GM04503 (cell line): Measurements from ENCODE around the gene TLR5.
"Not testable (repeated sequence)": the region's sequence is repeated elsewhere in the genome, so short reads cannot be mapped to it uniquely, and the experiment has no call there.

Experiments used
- DNase-seq: peaks from one replicate; pipeline ENCODE4 v3.0.0-alpha.2; 2012; ENCODE audit warnings: low read depth

The TLR5 gene

DNA sequence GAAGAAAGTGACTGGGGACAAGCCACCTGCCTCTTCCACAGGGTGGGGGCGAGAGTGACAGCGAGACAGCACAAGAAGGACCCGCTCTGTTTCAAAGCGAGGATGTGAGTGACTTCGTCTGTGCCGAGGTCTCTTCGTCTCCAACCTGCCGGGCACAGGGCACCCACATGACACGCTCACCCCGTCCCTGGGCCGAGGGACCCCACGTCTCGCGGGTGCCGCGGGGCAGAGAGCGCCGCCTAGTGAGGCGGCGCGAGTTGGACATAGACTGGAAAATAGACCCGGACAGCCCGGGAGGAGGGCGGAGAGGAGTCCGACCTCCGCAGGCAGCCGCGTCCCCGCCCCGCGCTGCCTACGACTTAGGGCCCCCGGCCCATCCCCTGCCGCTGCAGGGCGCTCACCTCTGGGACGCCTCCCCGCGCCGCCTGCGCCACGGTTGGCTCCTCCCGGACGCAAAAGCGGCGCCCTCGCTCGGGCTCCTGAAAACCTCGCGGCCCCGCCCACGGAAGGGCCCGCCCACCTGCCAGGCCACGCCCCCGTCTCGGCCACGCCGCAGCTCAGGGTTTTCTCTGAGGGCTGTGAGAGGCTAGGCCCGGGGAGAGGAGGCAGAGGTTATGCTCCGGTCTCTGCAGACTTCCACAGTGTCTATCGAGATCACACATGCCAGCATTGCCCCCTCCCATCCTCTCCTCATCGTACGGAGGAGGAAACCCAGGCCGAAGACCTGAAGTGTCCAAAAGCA is at the start of gene TLR5:
Gene TLR5 (minus strand): TSS at position 454 of the 742 bp plus-strand sequence. CDS start 30,217 bp downstream, outside the sequence.
- DNase-seq = no peak

DNA sequence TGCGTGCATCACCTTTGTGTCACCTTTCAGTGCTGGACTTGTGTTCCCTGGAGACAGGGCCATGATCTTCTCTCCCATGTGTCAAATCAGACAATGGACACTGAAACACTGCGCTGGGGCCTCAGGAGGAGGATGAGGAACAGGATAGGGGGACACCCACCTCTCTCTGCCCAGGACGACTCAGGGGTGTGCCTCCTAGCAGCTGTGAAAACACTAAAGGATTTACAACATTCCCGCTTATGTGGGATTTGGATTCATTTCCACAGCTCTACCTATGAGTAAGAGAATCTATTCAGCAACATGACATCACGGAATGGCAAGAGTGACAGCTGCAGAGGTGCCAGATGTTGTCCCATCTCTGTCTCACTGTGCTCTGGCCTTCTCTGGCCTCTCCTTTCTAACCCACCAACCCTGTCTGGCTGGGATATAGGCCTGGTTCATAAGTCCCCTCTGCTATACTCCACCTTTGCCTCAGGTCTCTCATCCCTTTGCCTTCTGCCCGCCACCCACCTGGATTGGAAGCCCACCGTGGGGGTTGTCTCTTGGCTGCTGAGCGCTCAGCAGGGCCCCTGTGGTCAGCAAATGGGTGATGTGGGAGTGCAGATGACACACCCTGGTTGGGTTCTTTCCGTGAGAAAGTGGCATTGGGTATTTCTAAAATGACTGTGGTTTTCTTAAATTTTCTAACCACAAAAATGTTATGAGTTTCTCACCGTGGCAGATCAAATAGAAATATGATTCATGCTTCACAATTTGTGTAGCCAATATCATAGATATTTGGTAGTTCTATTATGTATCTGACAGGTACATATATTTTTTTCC is 47.1 kb upstream of the TLR5 start:
- DNase-seq = no peak

- DNase-seq = no peak
Measured at GRCh38 chr1:223189525-223189902, 46.5 kb upstream of the TLR5 start.

GRCh38 chr1:223188618-223189356 is 45.7 kb upstream of the TLR5 start:
- no peak for DNase-seq

- no peak for DNase-seq
Measured at GRCh38 chr1:223186800-223187199, 43.8 kb upstream of the TLR5 start.

DNA sequence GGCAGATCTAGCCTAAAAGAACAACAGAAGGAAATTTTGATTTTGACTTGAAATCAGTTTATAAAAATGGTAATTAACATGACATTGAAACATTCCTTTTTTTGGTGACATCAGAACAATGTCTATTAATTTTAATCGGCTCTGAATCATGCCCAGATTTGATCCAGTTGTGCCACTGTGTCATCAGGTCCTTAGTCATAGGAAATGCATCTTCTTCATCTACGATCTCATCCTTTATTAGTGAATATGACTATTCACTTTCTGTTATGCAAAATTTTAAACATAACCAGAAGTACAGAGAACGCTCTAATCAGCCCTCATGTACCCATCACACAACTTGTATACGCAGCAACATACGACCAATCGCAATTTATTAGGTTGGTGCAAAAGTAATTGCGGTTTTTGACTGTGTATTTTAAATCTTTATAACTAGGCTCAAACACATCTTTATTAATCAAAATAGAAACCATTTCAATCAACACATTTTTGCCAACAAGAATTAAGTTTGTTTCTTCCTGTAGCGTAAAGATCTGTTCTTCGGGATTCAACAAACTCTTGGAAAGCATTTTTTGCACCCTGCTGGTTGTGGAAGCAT is 40.3 kb upstream of the TLR5 start:
- no peak for DNase-seq

- peak; percentile 62 for DNase-seq
Measured at GRCh38 chr1:223180731-223181321, 37.8 kb upstream of the TLR5 start.

- no peak for DNase-seq
Measured at GRCh38 chr1:223179786-223180185, 36.7 kb upstream of the TLR5 start.

- no peak for DNase-seq
Measured at GRCh38 chr1:223179280-223179679, 36.2 kb upstream of the TLR5 start.

DNA sequence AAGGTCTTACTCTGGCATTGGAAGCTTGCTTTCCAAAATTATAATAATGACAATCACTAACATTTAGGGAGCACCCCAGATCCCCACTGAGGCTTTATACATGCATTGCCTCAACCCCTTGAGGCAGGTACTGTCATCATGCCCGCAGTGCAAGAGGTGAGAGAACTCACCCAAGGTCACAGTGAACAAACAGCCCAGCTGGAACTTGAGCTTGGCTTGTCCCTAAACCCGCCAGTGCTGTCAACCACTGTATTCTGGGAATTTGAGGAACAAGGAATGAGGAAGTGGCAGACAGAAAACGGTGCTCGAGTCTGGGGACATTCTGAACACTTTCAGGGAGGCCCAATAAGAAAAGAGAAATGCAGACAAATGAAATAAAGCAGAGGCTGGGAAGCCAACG is 34.6 kb upstream of the TLR5 start:
- DNase-seq = no peak

DNA sequence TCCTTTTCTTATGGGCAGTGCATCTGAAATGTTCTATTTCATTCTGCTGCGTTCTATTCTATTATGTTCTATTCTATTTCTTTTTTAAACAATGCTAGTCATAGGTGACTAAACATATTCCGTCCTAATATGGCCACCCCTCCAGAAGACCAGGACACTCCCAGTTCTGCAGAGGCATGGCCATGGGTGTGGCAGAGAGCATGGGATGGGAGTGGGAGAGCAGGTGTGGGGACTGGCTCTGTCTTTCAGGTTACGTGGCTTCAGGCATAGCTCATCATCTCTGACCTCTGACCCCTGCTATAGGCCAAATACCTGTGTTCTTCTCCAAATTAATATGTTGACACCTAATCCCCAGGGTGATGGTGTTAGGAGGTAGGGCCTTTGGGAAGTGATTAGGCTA is 33.4 kb upstream of the TLR5 start:
- no peak for DNase-seq

GRCh38 chr1:223175633-223176032 is 32.6 kb upstream of the TLR5 start:
- DNase-seq = no peak

DNA sequence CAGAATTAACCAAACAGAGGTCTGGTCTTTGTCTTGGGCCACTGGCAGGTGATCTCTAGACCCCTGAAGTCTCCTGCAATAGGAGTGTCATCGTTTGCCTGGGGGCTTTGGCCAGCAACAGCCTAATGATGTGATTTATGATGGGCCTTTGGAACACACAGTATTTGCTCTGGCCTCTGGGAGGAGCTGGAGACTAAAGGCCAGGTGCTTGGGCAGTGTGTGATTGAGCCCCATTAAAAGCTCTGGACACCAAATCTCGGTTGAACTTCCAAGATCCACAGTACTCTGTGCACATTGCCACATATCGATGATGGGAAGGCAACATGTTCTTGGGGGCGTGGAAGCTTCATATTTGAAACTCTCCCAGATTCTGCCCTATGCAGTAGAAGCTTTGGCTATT is 32.0 kb upstream of the TLR5 start:
- no peak for DNase-seq

DNA sequence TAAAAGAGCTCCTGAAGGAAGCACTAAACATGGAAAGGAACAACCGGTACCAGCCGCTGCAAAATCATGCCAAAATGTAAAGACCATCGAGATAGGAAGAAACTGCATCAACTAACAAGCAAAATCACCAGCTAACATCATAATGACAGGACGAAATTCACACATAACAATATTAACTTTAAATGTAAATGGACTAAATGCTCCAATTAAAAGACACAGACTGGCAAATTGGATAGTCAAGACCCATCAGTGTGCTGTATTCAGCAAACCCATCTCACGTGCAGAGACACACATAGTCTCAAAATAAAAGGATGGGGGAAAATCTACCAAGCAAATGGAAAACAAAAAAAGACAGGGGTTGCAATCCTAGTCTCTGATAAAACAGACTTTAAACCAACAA is 26.4 kb upstream of the TLR5 start:
- DNase-seq = not testable (repeated sequence)

DNA sequence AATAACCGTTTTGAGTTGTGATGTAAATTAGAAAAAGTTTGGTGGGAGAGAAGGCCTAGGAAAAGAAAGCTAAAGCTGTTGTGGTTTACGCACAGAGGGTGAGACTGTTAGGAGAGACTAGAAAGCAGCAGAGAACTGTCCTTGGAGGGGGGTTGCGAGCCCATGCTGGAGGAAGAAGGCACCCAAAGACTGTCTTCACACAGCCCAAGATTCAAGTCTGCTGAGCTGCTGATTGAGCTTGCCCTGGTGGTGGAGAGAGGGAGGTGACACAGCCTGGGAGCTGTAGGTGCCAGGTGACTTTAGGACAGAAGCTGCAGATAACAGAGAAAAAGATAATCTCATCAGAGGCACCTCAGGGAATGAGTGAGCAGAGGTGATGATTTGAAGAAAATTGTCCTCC is 18.3 kb upstream of the TLR5 start:
- DNase-seq = no peak

- no peak for DNase-seq
Measured at GRCh38 chr1:223156343-223156742, 13.3 kb upstream of the TLR5 start.

GRCh38 chr1:223155153-223155552 is 12.1 kb upstream of the TLR5 start:
- DNase-seq = no peak

- DNase-seq = no peak
Measured at GRCh38 chr1:223153177-223154119, 10.4 kb upstream of the TLR5 start.

- no peak for DNase-seq
Measured at GRCh38 chr1:223152399-223152798, 9.4 kb upstream of the TLR5 start.

DNA sequence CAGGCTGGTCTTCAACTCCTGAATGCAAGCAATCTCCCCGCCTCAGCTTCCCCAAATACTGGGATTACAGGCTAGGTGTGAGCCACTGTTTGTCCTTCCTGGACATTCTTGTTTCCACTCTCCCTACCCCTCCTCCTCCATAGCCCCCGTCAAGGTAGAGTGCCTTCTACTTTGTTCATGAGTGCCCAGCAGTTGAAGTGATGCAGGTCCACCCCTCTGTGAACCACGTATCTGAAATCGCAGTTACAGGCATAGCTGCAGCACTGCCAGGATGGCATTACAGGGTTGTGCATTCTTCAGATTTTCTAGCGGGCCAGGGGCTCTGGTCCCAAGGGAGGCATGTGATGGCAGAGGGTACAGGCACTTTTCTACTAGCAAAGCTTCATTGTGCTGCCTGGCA is 7.4 kb upstream of the TLR5 start:
- no peak for DNase-seq

DNA sequence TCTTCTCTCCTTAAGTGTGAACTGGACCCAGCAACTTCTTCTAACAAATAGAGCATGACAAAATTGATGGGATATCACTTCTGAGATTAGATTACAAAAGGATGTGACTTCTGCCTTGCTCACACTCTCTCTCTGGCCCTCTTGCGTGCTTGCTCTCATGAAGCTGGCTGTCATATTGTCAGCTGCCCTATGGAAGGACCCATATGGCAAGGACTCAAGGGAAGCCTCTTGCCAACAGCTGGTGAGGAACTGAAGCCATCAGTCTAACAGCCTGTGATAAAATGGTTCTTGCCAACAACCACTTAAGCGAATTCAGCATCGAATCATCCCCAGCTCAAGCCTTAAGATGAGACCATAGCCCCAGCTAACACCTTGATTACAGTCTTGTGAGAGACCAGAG is 4.8 kb upstream of the TLR5 start:
- DNase-seq = no peak
